Fibroblast of skin of back (primary cell): ENCODE results near the gene PBRM1.
A peak's percentile ranks its signal among the peaks of the same experiment; 100 is the strongest.
"Not testable (repeated sequence)": the region's sequence is repeated elsewhere in the genome, so short reads cannot be mapped to it uniquely, and the experiment has no call there.

Source experiments
- DNase-seq: peaks from one replicate; pipeline ENCODE4 v3.0.0-alpha.2; 2013

The PBRM1 gene

DNA sequence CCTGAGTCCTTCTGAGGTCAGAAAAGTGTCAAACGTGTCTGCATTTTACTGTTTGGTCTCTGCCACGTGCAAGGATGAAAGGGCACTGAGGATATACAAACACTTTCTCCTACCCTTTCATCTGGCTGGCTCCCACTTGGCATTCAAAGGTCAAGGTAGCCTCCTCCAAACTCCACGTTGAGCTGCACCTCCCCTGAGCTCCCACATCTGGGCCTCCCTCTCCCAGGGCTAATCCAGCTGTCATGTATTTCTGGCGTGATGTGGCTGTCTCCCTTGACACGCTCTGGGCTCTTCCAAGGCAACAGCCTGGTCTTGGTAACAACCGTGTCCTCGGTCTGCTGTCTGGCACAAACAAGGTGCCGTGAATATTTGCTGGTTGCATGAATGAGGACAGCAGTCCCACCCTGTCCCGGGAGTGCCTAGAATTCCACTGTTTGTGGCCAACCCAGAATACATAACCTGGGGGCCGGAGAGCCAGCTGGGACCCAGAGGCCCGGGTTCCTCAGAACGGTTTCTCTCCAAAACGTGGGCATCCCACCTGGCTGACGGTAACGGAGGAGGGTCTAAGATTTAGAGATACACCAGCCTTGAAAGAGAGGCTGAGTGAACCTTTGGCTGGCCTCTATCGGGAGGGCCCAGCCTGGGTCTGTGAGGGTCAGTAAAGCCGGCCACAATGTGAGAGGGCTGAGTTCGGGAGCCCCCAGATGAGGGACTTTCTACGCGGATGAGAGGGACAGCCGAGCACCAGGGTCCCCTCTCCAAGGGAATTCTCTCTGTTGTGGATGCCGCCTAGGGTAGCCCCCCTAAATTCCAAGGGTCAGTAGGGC is 19.1 kb upstream of the PBRM1 start:
- DNase-seq: peak; percentile 40

DNA sequence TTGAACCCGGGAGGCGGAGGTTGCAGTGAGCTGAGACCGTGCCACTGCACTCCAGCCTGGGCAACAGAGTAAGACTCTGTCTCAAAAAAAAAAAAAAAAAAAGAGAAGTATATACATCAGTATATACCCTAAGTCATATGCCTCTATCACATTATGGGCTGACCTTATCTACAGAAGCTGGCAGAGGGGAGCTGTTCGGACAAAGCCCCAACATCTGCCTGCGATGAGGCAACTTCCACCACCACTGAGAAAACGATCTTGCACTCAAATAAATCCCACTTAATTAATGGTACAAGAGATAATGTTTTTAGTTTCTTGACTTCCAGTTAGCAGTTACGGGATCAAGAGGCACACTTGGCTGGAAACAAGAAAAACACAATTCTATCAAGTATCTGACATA is 17.6 kb upstream of the PBRM1 start:
- no peak for DNase-seq

DNA sequence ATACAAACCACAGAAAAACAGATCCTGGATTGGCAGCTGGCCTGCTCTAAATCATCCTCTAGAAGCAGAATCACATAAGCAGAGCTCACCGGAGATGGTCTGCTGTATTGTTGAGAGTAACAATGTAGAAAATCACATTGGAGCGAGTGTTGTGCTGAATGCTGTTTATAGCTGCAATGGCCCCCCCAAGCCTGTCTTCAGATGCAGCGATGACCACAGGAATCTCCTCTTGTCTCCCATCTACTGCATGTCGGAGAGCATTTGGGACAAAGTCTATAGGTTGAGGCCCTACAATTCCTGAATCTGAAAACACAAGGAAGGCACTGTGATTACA is 11.9 kb upstream of the PBRM1 start:
- DNase-seq: no peak

DNA sequence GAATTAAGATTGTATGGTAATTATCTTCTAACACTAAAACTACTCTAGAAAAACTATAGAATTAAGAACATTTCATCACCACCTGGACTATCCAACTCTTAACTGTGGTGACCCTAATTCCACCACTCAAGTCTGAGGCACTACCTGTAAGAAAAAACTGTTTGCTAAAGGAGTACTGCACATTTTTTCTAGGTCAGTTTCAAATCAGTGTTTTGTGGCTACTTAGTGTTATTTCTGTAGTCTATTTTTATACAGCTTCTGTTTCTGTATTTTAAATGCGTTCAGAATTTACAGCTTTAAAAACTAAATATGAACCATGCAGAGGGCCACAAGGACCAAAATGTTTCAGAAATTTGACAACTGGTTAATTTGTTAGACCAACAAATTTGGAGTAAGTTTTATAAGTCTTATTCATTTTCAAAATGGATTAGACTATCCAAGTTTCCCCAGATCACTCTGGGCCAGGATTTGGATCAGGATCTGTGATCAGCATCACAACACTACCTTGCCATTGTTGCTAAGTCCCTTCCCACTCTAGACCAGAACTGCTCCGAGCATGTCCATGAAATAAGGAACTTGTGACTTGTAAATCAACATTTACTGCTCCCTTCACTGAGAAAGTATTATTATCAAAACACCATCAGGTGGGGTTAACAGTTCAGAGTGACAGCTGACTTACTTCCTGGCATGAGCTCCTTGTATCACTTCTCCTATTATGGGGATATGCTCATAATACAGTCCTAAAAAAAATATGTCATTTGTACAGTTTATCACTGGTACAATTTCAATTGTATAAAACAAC is 11.3 kb upstream of the PBRM1 start:
- DNase-seq: no peak

DNA sequence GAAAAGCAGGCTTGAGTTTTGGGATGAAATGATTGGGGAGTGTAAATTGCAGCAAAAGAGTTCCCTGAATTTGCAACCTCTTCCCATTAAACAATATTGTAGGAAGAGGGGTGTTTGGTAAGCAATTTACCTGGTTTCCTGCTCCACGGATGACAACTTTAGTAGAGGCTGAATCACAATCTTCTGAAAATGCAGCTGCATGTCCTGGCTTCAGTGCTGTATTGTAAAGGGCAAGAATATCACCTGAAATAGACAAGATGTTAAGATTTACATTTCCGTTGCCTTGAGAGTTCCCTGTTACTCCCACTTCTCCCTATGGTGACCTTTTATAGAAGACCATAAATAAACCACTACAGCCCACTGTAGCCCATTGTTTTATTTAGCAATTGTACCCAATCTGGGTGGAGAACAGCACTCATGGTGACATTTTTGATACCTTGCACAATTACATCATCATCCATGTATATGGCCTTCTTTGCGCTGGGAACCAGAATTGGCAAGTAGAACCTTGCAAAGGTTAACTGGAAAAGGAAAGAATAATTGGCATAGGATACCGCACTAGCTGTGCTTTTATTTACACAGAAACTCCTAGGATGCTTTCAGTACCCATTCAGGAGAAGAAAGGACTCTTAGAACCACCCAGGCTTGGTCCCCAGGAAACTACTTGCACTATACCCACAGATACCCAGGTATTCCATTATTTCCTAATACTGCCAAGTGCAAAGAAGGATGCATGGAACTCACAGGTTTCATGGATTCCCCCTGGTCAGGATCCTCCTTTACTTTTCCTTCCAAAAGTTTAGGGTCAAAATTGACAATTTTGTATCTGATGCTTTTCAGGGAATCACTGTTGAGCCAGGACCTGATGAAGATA is 10.3 kb upstream of the PBRM1 start:
- no peak for DNase-seq

DNA sequence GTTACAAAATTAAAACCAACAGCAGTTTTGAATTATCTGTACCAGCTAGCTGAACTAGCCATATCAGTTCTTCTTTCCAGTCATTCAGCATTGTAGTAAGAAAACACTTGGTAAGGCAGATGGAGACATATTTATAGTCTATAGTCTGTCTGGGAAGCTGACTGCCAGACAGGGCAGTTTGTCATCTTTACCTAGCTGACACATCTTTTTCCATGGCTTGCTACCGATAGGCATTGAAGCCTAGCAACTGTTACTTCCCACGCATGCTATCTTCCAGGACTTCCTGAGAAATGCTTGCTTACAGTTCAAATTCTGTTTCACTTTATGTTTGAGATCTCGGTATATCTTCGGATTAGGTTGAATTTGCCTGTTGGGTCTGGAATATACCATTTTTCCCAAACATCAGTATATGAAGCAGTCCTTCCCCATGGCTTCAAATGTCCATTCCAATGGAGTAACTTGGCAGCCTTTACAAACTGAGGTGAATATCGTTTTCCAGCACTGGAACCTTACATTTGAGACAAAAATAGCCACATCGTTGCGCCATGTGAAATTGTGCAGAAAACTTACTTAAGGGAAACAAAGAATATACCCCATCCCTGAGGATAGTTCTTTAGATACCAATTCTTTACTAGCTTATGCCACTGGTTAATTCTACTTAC is 8.9 kb upstream of the PBRM1 start:
- DNase-seq: no peak

DNA sequence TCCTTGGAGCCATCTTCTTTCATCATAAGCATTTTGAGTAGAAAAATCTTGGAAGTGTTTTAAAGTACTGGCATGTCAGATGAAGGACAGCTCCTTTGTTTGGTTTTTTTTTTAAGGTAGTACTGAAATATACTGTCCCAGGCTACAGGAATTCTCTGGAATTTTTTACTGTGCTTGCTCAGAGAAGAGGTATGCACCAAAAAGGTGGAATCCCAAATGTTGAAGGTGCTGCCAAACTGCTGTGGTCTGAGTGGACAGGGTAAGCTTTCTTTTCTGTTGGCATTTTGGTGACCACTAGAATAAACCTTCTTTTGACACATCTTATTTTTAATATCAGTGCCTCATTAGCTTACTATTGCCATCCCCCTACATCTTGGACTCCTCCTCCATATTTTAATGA is 7.4 kb upstream of the PBRM1 start:
- DNase-seq: no peak

DNA sequence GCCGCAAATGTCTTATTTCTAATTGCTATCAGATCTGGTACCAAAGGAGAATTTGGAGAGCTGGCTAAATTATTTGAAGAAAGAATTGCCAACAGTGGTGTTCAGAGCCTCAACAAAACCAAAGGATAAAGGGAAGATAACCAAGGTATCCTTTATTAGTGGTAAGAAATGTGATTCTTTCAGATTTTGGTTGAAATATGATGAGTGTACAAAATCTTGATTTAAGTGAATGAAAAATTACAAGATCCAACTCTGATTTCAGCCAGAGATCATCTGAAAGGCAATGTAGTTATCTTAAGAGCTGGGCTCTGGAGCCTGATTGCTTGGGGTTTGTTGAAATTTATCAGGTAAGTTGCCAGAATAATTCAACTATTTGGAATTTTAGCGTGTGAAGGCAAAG is 4.8 kb upstream of the PBRM1 start:
- DNase-seq: no peak

DNA sequence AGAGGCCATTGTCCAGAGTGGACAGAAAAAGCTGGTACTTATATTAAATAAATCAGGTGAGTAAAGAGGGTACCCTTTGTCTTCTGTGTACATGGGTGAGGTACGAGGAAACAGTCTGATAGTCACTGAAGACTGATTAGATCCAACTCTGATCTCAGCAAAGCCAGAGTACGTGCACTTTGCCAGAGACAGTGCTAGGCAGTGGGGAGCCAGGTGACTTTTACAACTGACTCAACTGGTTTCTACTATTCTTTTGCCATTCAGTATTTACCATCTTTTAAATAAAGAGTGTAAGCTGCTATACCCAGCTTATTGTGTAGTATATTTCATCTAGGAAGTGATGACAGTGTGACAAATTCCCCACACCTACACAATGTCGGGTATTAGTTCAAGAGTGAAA is 3.4 kb upstream of the PBRM1 start:
- no peak for DNase-seq

DNA sequence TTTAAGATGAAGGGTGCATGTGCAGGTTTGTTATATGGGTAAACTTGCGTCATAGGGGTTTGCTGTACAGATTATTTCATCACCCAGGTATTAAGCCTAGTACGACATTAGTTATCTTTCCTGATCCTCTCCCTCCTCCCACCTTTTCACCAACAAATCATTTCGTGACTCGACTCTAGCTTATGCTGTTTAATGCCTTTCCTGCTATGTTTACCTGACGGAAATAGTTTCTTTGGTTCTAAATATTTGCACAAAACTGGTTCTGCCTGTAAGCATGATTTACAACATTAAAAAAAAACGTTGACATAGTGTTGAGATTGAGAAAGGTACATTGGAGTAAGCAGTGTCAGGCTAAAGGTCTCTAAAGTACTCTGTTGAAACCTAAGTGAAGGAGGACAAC is 2.6 kb upstream of the PBRM1 start:
- DNase-seq: no peak

DNA sequence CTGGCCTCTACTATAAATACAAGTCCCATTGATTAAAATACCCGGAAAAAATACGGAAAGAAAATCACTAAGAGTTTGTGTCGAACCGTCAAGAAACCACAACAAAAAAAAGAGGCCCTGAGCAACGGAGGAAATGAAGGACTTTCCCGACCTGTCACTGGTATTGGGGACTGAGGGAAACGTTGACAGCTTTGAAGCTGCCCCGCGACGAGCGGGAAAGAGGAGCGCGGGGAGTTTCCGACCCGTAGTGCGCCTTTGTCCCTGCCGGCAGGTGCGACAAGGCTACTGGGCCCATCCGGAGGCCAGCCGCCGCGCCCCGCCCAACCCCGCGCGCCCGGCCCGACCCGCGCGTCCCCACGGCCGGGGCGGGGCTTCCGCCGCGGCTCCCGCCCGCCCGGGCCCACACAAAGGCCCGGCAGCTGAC is 416 bp downstream of the PBRM1 start:
- DNase-seq: peak; percentile 78

DNA sequence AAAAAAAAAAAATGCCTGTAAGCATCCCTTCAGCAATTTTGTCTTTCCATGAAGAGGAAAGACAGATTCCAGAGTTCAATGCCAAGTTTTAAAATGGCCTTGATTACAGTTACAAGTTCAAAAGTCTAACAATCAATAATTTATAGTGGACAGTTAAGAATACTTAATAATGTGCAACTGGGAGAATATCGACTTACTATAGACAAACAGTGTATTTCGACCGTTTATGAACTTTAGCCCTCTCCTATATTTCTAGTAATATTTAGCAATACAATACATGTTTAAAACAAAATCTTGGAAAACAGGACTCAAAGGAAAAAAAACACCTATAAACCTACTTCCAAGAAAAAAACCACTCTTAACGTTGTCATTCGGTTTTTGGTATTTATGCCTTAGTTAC is 1.5 kb downstream of the PBRM1 start:
- DNase-seq: no peak

DNA sequence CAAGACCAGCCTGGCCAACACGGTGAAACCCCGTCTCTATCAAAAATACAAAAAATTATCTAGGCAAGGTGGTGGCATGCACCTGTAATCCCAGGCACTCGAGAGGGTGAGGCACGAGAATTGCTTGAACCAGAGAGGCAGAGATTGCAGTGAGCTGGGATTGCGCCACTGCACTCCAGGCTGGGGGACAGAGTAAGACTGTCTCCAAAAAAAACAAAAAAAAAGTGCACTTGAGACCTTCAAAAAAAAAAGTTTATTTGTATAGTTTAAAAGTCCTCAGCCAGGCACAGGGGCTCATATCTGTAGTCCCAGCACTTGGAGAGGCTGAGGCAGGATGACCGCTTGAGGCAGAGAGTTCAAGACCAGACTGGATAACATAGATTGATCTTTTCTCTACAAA is 2.1 kb downstream of the PBRM1 start:
- no peak for DNase-seq

DNA sequence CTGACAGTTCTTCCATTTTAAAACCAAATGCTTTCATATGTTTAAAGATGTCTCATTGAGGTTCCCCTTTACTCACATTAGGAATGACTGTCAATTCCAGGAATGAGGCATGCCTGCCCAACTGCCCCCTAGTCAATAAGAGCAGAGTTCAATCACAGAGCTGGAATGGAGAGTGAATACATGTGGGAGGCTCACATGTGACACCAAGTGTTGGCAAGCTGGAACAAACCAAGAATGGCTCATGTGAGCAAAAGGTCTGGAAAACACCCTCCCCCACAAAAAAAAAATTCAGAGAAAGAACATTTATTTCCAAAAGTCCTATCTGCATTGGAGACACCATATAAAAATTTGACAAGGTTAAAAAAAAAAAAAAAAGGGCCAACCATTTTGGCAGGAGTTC is 3.7 kb downstream of the PBRM1 start:
- peak; percentile 79 for DNase-seq

DNA sequence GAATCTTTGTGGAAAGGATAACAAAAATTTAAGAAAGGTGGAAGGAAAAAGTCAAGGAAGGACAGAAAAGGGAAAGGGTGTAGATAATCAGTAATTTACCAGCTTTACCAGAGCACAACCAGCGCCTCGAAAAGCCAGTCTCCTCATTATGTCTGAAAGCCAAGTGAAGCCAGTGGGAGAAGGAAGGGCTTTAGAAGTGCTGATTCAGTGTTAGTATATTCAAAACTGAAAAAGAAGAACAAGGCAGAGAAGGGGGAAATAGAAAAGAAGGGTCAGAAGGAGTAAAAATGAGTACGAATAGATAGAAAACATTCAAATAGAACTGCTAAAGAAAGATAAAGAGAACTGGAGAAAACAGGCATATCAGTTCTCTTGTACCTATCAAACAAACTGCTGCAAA is 4.1 kb downstream of the PBRM1 start:
- DNase-seq: no peak

DNA sequence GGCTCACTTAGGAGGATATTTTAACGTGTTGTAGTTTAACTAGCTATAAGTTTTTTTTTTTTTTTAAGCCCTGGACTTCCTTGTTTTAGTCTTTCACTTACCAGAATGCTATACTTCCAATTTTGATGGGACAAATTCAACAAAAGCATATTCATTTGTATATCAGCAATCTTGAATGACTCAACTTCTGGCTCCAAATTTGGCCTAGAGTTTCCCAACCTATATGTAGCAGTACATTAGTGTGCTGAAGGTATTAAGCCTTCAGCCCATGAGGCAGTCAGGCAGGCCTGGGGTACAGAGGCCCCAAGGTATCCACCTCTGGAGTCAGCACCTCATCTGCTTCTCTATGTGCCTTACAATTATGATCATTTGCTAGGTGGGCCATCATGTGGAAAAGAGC is 5.9 kb downstream of the PBRM1 start:
- DNase-seq: no peak

DNA sequence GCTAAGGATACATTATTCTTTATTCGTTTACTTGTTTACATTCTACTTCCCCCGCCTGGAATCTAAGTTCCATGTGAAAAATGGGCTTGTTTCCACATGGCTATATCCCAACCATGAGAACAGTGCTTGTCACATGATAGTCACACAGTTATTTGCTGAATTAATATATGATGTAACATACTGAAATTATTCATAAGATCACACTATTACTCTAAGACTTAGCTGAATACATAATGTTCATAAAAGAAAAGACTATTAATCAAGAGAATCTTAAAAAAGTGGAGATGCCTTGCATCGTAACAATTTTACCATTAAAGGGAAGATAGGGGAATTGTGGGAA is 6.5 kb downstream of the PBRM1 start:
- DNase-seq: peak; percentile 25

DNA sequence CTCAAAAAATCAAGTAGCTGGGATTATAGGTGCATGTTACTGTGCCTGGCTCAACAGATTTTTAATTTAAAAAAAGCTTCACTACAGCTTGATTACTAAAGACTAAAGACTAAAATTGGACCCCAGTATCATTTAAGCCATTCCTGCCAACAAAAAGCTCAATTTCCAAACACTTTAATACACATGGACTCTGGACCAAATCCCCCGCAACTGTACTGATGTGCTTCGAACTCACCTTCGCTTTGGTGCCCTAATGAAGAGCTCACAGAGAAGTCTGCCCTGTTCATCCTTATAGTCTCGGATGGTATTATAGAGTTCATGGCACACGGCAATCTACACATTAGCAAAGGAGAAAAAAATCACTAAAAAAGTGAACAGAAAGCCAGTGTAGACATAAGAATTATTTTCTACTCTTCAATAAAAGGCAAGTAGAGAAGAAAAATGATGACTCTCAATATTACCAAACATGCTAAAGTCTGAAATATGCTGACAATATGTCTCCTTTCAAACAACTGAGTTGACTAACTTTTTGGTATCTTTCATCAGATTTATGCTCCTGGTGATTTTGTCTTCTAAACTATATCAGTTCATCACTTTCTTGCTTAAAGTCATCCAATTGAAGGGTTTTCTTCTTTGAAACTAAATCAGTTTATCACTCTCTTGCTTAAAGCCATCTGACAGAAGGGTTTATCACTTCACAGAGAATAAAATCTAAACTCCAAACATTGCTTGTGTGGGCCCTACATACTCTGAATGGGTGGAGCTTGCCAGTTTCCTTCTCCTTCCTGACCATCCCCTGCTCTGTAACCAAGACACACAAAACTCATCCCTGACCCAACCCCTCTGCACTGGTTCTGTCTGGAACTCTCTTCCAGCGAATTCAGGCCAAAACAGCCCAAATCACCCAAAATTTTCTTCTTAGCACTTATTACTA is 7.2 kb downstream of the PBRM1 start:
- no peak for DNase-seq

DNA sequence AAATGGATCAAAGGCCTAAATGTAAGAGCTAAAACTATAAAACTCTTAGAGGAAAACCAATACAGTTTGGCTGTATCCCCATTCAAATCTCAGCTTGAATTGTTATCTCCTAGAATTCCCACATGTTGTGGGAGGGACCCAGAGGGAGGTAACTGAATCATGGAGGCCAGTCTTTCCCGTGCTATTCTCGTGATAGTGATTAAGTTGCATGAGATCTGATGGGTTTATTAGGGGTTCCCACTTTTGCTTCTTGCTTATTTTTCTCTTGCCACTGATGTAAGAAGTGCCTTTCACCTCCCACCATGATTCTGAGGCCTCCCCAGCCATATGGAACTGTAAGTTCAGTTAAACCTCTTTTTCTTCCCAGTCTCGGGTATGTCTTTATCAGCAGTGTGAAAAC is 9.5 kb downstream of the PBRM1 start:
- DNase-seq: not testable (repeated sequence)

DNA sequence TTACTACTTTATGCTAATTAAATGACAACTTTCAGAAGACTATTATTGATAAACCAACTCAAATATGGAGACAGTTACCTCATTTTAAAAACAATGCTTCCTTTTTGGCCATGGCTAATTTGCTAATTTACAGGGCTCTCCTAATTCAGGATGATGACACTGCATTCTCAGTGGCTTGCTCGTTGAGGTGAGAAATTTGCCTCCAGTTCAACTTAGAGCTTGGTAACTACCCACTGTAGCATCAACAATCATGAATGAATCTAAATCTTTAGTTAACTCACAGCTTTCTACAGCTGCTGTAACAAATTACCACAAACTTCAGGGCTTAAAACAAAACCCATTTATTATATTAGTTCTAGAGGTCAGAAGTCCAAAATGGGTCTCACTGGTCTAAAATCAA is 14.0 kb downstream of the PBRM1 start:
- no peak for DNase-seq
